Memory B cell (primary cell): Measurements from ENCODE around the gene COL4A6.

Experiments used
- ATAC-seq: fragments of 150-1000 bp; cut with Tn5 transposase; 2 replicates; pipeline ENCODE4 v1.10.0; 2021; ENCODE audit warnings: low read depth, mild to moderate bottlenecking, moderate library complexity
- DNase-seq, 2 donors: peaks; one replicate each; pipeline ENCODE4 v3.0.0; 2022; ENCODE audit warnings: low spot score in 2 of 2
- H3K27ac Mint-ChIP-seq: one replicate; pipeline ENCODE4 v1.8.0; 2022; ENCODE audit warnings: mild to moderate bottlenecking, moderate library complexity, mixed read lengths
- H3K27me3 Mint-ChIP-seq: one replicate; pipeline ENCODE4 v1.8.0; 2022; ENCODE audit warnings: mixed read lengths
- H3K36me3 Mint-ChIP-seq: one replicate; pipeline ENCODE4 v1.8.0; 2022; ENCODE audit warnings: mild to moderate bottlenecking, mixed read lengths
- H3K4me1 Mint-ChIP-seq: one replicate; pipeline ENCODE4 v1.8.0; 2022; ENCODE audit warnings: mixed read lengths
- H3K4me3 Mint-ChIP-seq: one replicate; pipeline ENCODE4 v1.8.0; 2022; ENCODE audit warnings: mild to moderate bottlenecking, moderate library complexity, mixed read lengths
- H3K9me3 Mint-ChIP-seq: one replicate; pipeline ENCODE4 v1.8.0; 2022; ENCODE audit warnings: mixed read lengths

COL4A6 gene

DNA sequence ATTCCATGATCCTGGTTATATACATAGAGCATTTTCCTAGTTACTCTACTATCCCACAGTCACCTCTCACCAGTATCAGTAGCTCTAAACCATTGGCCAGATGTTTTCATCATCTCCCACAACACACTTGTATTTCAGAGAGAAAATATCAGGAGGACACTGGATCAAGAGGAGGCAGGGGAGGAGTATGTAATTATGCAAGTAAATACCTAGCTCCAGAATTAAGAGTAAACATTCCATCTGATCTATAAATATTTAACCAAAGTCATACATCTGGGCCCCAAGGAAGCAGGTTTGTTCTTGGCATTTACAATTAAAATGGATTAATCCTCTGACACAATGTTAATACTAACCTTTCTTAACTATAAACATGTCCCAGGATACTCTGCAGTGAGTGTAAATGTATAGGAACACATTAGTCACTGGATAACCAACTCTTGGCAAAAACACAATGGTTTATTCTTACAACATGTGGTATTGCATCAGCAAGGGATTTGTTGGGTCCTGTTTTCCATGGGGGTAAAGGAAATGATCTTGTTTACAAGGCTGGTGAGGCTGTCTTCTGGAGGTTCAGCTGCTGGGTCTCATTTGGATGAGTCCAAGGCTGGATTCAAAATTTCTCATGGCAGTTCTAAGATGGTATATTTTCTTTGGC lies 176.5 kb downstream of the COL4A6 start:
- no peak for DNase-seq
- no peak overlapping the region for H3K27ac Mint-ChIP-seq

DNA sequence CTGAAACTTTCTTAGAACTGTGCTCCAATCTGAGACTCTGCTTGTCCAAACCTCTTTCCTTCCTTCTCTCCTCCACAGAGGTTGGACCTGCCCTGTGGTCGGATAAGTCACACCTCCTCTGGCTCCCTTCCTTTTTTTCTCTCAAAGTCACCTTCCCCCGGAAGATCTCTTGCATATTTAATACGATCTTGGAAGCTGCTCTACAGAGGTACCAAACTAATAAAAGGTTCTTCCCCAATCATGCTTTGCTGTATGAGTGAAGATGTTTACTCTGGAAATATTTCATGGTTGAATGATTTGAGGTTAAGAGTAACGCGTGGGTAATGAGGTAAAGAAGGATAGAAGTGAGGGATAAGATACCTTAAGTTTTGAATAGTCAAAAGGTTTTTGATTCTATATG lies 180.7 kb downstream of the COL4A6 start:
- DNase-seq (no peak), ATAC-seq (no peak)
- H3K9me3 Mint-ChIP-seq, result peaks cover 1% of the 10 kb centered on the region
- H3K4me1 Mint-ChIP-seq, result peaks cover 2% of the 10 kb centered on the region
- H3K36me3 Mint-ChIP-seq, result no peaks in the 10 kb centered on the region
- H3K27me3 Mint-ChIP-seq, result peaks cover 10% of the 10 kb centered on the region
- H3K4me3 Mint-ChIP-seq, result no peak overlapping the region
- no peak overlapping the region for H3K27ac Mint-ChIP-seq

More for the DNA sequence above, 176.5 kb downstream of the COL4A6 start:
- Mint-ChIP-seq H3K9me3 (peaks cover under 1% of the 10 kb centered on the region), H3K27me3 (peaks cover 4% of the 10 kb centered on the region), H3K4me1 (peaks cover 1% of the 10 kb centered on the region), H3K4me3 (no peak overlapping the region), H3K36me3 (no peaks in the 10 kb centered on the region)
- no peak for ATAC-seq

DNA sequence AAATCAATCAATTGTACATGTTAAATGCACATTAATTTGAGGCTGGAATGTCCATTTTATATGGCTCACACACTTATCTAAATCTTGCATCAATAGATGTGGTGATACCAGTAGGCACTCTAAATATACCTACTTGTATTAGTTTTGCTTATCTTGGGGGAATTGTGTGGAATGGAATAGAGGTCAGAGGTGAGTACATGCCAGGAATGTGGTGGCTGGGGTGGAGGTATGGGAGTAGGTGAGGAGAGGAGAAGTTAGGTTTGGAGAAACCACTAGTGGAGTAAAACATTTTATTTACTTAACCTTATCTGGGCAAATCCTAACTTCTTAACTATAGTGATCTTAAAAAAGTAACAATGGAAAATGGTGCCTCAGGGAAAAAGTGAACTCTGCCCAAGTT lies 183.6 kb downstream of the COL4A6 start:
- Mint-ChIP-seq H3K27ac (no peak overlapping the region), H3K27me3 (peaks cover 11% of the 10 kb centered on the region), H3K9me3 (peaks cover 2% of the 10 kb centered on the region), H3K4me1 (peaks cover 2% of the 10 kb centered on the region), H3K4me3 (no peak overlapping the region), H3K36me3 (no peaks in the 10 kb centered on the region)
- no peak for ATAC-seq
- no peak for DNase-seq

DNA sequence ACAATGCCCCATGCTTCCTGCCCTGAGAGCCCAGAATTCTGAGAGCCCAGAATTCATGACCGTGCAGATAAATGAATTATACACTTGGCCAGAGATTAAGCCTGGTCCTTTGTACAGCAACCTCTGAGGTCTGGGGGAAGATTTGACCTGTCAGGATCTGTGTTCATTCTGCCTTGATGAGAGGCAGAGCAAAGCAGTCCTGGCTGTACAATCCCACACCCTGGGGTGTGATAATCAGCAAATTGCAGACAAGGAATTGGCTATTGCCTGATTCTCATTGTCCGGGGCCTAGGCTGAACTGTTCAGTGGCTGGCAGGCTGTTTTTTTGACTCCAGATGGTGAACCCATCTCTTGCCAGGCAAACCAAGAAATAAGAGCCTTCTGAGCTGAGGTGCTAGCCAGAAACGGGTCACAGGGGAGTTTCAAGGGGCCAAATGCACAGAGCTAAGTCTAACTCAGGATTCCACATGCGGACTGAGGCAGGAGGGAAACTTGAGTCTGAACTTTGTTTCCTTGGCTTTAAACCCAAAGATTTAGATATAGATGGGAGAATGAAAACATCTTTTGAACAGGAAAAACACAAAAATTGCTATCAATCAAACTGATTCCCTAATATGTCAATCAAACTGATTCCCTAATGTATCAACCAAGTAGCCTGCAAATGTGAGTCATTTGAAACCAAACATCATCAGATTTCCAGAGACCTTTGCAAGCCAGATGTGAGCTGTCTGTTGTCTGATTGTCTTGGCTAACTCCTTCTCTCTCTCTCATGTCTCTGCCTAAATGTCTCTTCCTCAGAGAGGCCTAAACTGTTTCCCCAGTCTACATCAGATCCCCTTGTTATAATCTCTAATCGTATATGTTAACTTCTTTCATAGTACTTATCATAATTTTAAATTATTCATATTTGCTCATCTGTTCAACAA lies 187.3 kb downstream of the COL4A6 start:
- H3K9me3 Mint-ChIP-seq, result peaks cover 1% of the 10 kb centered on the region
- no peak for DNase-seq
- no peaks in the 10 kb centered on the region for H3K4me1 Mint-ChIP-seq
- peaks cover 10% of the 10 kb centered on the region for H3K27me3 Mint-ChIP-seq
- H3K4me3 Mint-ChIP-seq, result no peak overlapping the region
- H3K27ac Mint-ChIP-seq, result no peak overlapping the region
- no peaks in the 10 kb centered on the region for H3K36me3 Mint-ChIP-seq
- no peak for ATAC-seq

DNA sequence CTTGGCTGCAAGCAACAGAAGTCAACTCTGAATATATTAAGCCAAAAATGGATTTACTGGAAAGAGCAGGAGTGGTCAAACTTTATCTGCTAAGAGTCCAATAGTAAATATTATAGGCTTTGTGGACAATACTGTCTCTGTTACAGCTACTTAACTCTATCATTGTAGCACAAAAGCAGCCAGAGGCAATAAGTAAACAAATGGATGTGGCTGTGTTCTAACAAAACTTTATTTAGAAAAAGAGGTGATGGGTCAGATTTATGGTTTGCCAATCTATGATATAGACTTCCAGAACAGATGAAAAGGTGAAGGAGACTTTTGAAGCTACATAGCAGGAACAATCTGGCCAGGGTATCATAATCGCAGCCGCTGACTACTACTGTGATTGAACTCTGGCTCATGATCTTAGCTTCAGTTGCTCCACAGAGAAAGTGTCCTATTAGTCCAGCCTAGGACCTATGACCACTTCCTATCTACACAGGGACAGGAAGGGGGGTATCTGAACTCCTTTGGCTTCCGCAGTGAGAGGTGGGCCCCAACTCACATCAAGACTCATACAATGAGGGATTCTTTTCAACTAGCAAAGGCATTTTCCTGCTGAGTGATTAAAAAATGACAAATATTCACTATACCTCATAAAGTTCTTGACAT lies 191.8 kb downstream of the COL4A6 start:
- Mint-ChIP-seq H3K9me3 (peaks cover 1% of the 10 kb centered on the region), H3K4me1 (no peaks in the 10 kb centered on the region), H3K36me3 (no peaks in the 10 kb centered on the region), H3K27ac (no peak overlapping the region), H3K27me3 (peaks cover 5% of the 10 kb centered on the region), H3K4me3 (no peak overlapping the region)
- DNase-seq, result no peak
- ATAC-seq, result no peak

DNA sequence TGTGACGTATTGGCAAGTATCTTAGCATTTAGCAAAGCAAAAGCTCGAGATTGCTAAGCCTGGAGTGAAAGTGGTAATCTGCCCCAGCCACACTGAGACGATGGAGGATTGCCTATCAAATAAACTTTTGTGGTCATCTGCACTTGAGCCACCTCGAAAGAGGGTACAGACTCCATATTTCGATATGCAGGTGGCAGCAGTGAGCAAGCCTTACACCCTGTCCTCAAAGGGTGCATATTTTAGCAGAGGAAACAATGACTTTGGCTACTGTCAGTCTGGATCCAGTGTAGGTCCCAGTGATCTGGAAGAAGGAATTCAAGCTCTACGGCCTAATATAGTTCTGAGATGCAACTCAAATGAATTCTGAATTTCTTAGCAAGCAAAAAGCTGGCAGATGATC lies 192.8 kb downstream of the COL4A6 start:
- no peak overlapping the region for H3K27ac Mint-ChIP-seq
- H3K36me3 Mint-ChIP-seq, result no peaks in the 10 kb centered on the region
- H3K4me3 Mint-ChIP-seq, result no peak overlapping the region
- ATAC-seq, result no peak
- DNase-seq, result no peak
- H3K9me3 Mint-ChIP-seq, result no peaks in the 10 kb centered on the region
- H3K4me1 Mint-ChIP-seq, result no peaks in the 10 kb centered on the region
- H3K27me3 Mint-ChIP-seq, result peaks cover 4% of the 10 kb centered on the region

DNA sequence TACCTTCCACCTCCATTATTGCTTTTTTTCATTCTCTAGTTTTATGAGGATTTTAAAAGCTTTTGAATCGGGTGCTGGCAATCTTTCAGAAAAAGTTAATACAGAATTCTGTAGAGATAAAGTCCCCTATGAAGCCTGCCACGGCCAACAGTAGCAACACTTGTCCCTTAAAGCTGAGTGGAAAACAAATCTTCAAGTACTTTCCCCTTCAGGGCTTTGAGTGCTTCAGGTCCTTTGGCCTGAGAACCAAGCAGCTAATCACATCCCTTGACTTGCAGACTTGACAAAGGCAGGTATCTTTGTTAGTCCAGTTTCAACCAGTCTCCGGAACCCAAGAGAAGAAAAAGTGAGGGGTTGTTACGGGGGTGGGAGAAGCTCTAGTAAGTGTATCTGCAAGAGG lies 202.2 kb downstream of the COL4A6 start:
- H3K4me1 Mint-ChIP-seq, result no peaks in the 10 kb centered on the region
- H3K27me3 Mint-ChIP-seq, result peaks cover 2% of the 10 kb centered on the region
- ATAC-seq (no peak), DNase-seq (no peak)
- H3K36me3 Mint-ChIP-seq, result no peaks in the 10 kb centered on the region
- H3K4me3 Mint-ChIP-seq, result no peak overlapping the region
- no peaks in the 10 kb centered on the region for H3K9me3 Mint-ChIP-seq
- no peak overlapping the region for H3K27ac Mint-ChIP-seq

DNA sequence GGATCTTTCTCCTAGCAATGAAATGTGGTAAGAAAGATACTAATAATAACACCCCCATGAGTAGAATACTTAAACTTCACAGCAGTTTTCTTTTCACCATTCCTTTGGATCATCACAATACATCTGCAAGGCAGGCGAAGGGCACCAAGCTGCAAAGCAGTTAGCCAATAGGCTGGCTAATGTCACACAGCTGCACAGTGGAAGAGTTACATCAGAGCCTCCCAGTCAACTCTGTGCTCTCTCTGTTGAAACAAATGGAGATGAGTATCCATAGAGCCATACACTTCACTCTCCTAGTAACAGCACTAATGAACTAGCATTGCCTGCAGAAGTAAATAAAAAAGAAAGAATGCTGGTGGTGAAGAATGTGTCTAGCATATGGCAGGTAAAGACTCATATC lies 207.6 kb downstream of the COL4A6 start:
- H3K36me3 Mint-ChIP-seq, result no peaks in the 10 kb centered on the region
- no peak for ATAC-seq
- no peak for DNase-seq
- H3K27ac Mint-ChIP-seq, result no peak overlapping the region
- no peaks in the 10 kb centered on the region for H3K4me1 Mint-ChIP-seq
- H3K27me3 Mint-ChIP-seq, result peaks cover 6% of the 10 kb centered on the region
- H3K9me3 Mint-ChIP-seq, result no peaks in the 10 kb centered on the region
- H3K4me3 Mint-ChIP-seq, result no peak overlapping the region

DNA sequence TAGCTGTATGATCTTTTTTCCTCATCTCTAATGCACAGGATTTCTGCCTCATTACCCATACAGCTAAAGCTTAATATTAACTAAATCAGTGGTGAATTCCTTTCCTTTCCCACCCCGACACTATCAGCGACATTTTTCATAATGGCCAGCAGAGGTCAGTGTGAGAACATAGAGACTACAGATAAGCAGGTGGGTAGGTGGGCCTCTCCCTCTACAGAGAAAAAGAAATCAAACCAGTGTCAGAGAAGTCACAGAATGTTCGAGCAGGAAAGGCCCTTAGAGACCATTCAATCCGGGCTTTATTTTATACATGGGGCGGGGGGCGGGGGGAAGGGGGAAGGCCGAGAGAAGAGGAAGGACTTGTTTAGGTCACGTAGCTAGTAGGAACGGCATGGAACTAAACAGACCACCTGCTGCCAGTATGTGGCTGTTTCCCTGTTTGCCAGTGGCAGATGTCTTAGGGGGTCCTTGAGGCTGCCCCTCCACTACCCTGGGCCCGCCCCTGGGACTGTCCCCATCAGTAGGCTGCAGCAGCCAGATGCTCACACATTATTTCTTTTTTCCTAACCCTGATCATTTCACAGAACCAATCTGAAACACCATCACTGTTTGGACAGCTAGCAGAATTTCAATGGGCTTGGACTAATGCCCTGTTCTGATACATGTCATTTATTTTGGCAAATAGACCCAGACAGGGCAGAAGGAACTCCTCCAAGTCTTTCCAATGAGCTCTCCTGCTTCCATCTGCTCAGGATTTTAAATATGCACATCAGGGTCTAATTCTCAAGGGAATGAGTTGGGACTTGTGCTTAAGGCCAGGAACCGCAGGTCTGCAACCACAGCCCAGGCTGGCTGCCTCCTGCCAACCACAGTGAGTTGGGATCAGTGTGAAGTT lies 213.2 kb downstream of the COL4A6 start:
- DNase-seq, result no peak
- ATAC-seq, result no peak
- Mint-ChIP-seq H3K27me3 (peaks cover 8% of the 10 kb centered on the region), H3K4me3 (no peak overlapping the region), H3K4me1 (peaks cover 3% of the 10 kb centered on the region), H3K9me3 (no peaks in the 10 kb centered on the region), H3K27ac (no peak overlapping the region), H3K36me3 (no peaks in the 10 kb centered on the region)

DNA sequence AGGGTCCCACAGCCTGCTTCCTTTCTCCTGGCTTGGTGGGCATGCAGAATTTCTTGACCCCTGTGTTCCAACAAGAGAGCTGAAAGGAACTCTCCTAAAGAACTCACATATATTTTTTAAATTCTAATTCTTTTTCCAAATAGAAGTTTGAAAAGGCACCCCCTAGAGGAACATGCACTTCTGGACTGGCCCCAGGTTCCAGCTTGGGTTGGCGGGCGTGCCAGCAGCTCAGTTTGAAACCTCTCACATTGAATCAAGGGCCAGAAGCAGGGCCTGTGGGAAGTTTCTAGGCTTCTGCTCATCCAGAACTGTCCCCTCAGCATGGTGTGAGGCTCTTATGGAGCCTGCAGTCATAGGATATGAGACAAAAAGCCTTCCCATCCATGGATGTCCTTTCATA lies 214.0 kb downstream of the COL4A6 start:
- H3K9me3 Mint-ChIP-seq, result no peaks in the 10 kb centered on the region
- no peak overlapping the region for H3K4me3 Mint-ChIP-seq
- no peaks in the 10 kb centered on the region for H3K36me3 Mint-ChIP-seq
- no peak for ATAC-seq
- DNase-seq, result no peak
- H3K4me1 Mint-ChIP-seq, result peaks cover 3% of the 10 kb centered on the region
- H3K27ac Mint-ChIP-seq, result no peak overlapping the region
- peaks cover 8% of the 10 kb centered on the region for H3K27me3 Mint-ChIP-seq

DNA sequence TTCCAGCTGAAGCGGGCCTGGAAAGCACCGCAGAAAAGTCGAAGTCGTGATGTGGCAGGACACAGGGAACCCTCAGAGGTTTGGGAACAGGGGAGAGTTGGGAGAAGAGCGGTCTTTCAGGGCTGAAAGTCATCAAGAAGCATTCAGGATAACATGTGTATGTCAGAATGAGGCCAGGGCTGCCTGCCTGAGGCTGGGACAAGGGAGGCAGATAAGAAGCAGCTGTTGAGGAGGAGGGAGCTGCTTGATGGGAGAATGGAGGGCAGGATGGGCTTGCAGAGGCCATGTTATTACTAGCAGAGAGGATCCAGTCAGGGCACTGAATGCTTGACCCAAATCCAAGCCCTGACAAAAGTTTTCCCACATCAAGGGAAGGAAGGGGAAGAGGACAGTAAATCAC lies 214.6 kb downstream of the COL4A6 start:
- DNase-seq (no peak), ATAC-seq (no peak)
- Mint-ChIP-seq H3K36me3 (no peaks in the 10 kb centered on the region), H3K27me3 (peaks cover 8% of the 10 kb centered on the region), H3K27ac (no peak overlapping the region), H3K9me3 (no peaks in the 10 kb centered on the region), H3K4me1 (peaks cover 3% of the 10 kb centered on the region), H3K4me3 (no peak overlapping the region)

DNA sequence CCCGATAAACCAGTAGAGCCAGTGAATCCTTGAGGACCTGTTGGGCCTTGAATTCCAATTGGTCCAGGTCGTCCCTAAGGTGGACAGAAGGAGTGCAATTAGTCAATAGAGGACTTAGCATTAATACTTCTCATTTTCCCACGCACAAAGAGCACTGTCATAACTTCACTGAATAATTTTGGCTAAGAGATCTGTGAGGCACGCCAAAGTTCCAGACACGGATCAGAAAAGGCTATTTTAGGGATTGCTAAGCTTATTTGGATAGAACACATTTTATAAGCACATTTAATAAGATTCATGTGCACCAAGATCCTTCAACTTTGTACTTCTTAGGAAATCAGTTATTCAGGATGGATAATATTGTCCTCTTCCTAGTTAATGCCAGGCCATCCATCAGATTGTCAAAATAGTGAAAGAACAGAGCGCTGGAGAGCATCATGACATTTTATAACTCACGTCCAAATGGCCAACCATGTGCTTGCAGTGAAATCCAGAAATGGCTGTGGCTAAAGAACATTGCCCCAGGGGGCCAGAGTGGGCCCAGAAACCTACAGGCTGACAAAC lies 216.8 kb downstream of the COL4A6 start:
- no peak overlapping the region for H3K27ac Mint-ChIP-seq
- no peak overlapping the region for H3K4me3 Mint-ChIP-seq
- ATAC-seq (no peak), DNase-seq (no peak)
- no peaks in the 10 kb centered on the region for H3K9me3 Mint-ChIP-seq
- peaks cover 3% of the 10 kb centered on the region for H3K4me1 Mint-ChIP-seq
- peaks cover 2% of the 10 kb centered on the region for H3K27me3 Mint-ChIP-seq
- no peaks in the 10 kb centered on the region for H3K36me3 Mint-ChIP-seq

DNA sequence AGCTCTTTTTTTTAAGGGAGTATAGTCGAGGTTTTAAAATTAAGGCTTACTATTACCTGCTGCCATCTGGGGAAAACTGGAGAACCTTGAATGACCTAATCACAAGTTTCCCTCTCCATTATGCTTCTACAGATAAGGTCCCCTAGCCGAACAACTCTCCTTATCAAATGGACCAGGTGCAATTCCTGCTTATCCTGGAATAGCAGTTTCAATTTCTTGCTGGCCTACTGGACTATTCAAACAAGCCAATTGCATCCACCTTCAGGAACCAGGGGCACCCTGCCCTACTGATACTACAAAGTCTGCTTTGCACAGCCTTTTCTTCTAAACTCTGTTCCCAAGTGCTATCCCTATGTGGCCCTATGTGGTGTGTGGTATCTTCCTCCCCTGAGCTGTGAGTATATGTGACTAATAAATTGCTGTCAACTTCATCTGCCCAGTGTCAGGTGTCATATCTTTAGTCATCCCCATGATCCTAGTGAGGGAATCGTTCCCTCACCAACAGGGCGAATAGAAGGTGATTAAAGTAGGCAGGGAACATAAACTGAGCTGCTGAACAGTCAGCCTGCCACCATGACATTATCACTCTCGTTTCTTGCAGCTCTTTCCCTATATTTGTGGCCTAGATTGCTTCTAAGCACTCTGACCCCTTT lies 218.1 kb downstream of the COL4A6 start:
- Mint-ChIP-seq H3K4me3 (no peak overlapping the region), H3K9me3 (no peaks in the 10 kb centered on the region), H3K4me1 (peaks cover 3% of the 10 kb centered on the region), H3K36me3 (no peaks in the 10 kb centered on the region), H3K27me3 (peaks cover 2% of the 10 kb centered on the region), H3K27ac (no peak overlapping the region)
- DNase-seq (no peak), ATAC-seq (no peak)
